Measurements from ENCODE around the gene FAT1.

The FAT1 gene

DNA sequence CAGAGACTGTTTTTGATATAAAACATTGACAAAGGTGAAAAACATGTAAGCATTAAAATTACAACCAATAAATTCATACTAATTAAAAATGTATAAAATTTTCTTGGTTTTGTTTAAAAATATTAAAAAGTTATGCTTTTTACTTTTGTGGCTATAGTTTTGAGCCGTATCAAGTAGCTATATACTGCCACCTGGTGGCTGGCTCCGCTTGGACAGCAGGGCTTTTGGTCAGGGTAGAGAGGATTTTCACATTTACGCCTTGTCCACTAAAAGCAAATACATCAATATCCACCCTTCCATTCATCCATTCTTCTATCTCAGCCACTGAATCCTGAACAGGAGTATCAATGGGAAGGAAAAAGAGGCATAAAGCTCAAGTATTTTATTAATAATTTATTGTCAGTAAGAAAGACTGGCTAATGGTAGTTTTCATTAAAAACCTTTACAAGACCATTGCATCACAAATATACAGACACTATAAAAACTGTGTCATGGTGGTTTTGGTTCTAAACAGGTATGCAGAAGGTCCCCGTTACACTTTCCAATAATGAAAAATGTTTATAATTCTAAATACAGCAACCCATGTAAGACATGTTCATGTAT is 136.1 kb downstream of the FAT1 start:
- TF ChIP-seq, protein P1, sequence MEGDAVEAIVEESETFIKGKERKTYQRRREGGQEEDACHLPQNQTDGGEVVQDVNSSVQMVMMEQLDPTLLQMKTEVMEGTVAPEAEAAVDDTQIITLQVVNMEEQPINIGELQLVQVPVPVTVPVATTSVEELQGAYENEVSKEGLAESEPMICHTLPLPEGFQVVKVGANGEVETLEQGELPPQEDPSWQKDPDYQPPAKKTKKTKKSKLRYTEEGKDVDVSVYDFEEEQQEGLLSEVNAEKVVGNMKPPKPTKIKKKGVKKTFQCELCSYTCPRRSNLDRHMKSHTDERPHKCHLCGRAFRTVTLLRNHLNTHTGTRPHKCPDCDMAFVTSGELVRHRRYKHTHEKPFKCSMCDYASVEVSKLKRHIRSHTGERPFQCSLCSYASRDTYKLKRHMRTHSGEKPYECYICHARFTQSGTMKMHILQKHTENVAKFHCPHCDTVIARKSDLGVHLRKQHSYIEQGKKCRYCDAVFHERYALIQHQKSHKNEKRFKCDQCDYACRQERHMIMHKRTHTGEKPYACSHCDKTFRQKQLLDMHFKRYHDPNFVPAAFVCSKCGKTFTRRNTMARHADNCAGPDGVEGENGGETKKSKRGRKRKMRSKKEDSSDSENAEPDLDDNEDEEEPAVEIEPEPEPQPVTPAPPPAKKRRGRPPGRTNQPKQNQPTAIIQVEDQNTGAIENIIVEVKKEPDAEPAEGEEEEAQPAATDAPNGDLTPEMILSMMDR (IDR thresholded peaks at IDR 0.05; ENCODE audit: insufficient read depth, low read depth, low read length, missing control alignments) = peak; percentile 86
- H3K4me3 ChIP-seq (ENCODE audit: low read length) = no peak overlapping the region
- DNase-seq (ENCODE audit: low read depth) = peak; percentile 66

DNA sequence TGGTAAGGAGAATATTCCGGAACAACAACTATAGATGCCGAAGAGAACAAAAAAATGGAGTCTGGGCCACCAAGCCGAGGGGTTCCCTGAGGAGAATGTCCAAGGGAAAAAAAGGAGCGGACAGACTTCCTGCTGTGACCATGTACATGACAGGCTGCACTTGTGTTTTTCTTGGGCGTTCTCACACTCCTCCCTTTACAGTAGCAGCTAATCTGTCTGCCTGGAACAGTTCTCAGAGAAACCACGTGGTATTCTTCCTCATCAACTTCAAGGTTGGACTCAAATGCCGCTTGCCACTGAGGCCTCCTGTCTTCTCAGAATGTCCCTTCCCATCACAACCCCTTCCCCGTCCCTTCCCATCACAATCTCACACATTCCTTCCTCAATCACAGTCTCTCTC is 137.5 kb downstream of the FAT1 start:
- TF ChIP-seq, protein P1 (IDR thresholded peaks at IDR 0.05; ENCODE audit: insufficient read depth, low read depth, low read length, missing control alignments) = no peak
- no peak overlapping the region for H3K4me3 ChIP-seq (ENCODE audit: low read length)
- no peak for DNase-seq (ENCODE audit: low read depth)

DNA sequence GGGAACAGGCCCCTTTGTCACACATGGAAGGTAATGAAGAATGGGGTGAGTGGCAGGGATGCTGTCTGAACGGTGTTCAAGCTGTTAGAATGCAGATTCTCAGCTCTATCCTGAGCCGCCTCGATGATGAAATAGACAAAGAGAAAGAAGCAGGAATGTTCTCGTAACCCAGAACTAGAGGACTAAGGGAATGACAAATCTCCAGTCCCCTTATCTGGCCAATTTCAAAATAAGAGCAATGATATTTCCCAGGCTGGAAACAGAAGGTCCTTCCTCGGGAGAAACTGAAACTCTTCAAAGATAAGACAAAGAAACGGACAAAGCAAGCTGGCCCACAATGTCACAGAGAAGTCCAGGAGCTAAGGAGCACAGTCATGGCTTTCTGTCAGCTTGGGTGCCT is 138.7 kb downstream of the FAT1 start:
- DNase-seq (ENCODE audit: low read depth) = no peak
- TF ChIP-seq, protein P1 (IDR thresholded peaks at IDR 0.05; ENCODE audit: insufficient read depth, low read depth, low read length, missing control alignments) = no peak
- H3K4me3 ChIP-seq (ENCODE audit: low read length) = no peak overlapping the region

DNA sequence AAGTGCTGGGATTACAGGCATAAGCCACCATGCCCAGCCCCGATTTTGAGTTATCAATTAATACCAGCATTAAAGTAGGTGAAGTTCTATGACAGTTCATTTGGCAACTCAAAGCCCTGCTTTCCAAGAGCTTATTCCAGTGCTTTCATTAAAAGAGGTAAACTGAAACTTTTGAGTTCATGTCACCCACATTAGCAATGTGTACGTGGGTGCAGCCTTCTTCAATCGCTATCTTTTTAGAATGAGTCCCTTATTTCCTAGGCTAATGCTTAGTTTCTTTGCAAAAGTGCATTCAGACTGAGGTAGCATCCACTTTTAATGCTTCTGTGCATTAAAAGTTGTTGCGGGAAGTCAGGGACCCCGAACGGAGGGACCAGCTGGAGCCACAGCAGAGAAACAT is 142.2 kb downstream of the FAT1 start:
- DNase-seq (ENCODE audit: low read depth) = no peak
- TF ChIP-seq, protein P1 (IDR thresholded peaks at IDR 0.05; ENCODE audit: insufficient read depth, low read depth, low read length, missing control alignments) = no peak
- H3K4me3 ChIP-seq (ENCODE audit: low read length) = no peak overlapping the region

DNA sequence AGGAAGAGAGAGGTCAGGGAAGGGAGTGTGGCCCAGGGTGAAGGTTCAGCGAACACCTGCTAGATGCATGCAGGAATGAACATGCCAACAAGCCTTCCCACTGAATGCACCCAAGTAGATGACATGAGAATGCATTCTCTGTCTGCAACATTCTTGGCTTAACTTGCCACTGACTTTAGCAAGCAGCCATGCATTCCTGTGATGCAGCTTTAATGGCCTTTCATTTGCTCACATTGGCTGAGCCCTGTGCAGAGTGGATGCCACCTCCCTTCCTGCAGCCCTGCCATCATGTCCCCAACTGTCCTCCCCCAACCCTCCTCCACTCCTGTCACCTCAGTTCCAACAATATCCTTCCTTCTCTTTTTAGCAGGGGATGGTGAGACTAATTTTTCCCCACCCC is 143.0 kb downstream of the FAT1 start:
- TF ChIP-seq, protein P1 (IDR thresholded peaks at IDR 0.05; ENCODE audit: insufficient read depth, low read depth, low read length, missing control alignments) = no peak
- H3K4me3 ChIP-seq (ENCODE audit: low read length) = no peak overlapping the region
- DNase-seq (ENCODE audit: low read depth) = no peak

DNA sequence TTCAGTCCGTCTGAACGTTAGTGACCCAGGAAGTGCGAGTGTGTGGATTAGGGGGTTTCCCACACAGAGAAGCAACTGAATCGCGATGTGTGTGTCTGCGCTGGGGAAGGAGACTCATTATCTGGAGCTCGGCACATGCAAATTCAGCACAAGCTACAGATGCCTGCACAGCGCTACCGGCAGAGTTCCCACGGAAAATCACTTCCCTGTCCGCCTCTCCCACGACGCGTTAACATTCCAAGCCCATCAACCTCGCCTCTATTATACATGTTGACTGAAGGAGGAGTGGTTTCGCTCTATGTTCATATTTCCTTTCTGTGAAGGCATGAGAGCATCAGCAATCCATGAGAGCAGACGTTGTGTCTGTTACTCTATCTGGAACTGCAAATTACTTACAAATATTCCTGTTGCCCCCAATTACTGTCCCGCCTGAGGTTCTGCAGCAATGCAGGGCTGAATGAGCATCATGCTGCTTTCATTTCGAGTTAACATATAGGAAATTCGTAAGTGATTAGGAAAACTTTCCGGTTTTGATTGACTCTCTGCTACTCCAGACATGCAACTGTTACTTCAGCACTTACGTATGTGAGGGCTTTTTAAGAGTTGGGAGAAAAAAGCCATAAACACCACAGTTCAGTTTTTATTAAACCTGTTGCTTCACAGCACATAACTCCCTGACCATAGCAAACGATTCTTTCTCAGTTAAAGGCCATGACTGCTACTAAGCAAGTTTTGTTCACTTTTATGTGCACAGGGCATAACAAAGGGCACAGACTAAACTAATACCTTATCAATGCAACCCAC is 153.3 kb downstream of the FAT1 start:
- peak overlapping the region; percentile 11 for H3K4me3 ChIP-seq (ENCODE audit: low read length)
- peak; percentile 62 for DNase-seq (ENCODE audit: low read depth)

More for the DNA sequence above, 153.3 kb downstream of the FAT1 start:
- TF ChIP-seq, protein P1 (IDR thresholded peaks at IDR 0.05; ENCODE audit: insufficient read depth, low read depth, low read length, missing control alignments) = no peak

Measured in epithelial cell of esophagus (primary cell).